HCT116 (cell line): ENCODE data around the gene SGMS2. TPM values are rescaled to one million over a fixed set of nuclear protein-coding genes. Genes with fewer than 3 reads are reported as not detected.

Experiments
- ATAC-seq: fragments of 200-7000 bp; cut with Tn5 transposase; 2 replicates; pipeline ENCODE4 v1.9.1; 2020; ENCODE audit warnings: mild to moderate bottlenecking, moderate library complexity
- BruUV-seq: library from RNA; stranded (reverse); fragments of 400-500 nt; replicated peaks from 2 replicates; lab custom pipeline; 2021; lab: Mats Ljungman, UMichigan
- CTCF ChIA-PET: fragments of 300-600 bp; sonication (Branson Sonifier 250); formaldehyde crosslinking; loops from one replicate; lab custom pipeline; 2021; ENCODE audit warnings: antibody characterized with exemption; lab: Charles Lee
- POLR2A ChIA-PET: fragments of 300-600, 350-600 bp; sonication (Branson Sonifier 250); formaldehyde crosslinking; loops from one replicate; lab custom pipeline; 2021; ENCODE audit warnings: antibody characterized with exemption; lab: Charles Lee
- RAD21 ChIA-PET, 2 experiments: fragments of 300-600 bp; sonication (Branson Sonifier 250); formaldehyde crosslinking; loops; one replicate each; lab custom pipeline; 2023; ENCODE audit warnings: low total read pairs in 2 of 2; ENCODE audit not compliant: uncharacterized antibody in 2 of 2, unreplicated experiment in 2 of 2, low non-redundant PET in 1 of 2; lab: Charles Lee
- DNase-seq: peaks from one replicate; pipeline ENCODE4 v3.0.0-alpha.2; 2010; ENCODE audit warnings: low read depth, low spot score
- H2AFZ ChIP-seq: fragments of 200-600 bp; shearing (Covaris generic), sonication (generic); 2 replicates; pipeline ENCODE4 v1.6.1; 2017; ENCODE audit warnings: low read depth, mixed run types, mixed read lengths, antibody characterized with exemption, low read length; ENCODE audit not compliant: poor library complexity, severe bottlenecking
- H3K27ac ChIP-seq: 2 replicates; pipeline ENCODE4 v1.5.1; 2012; ENCODE audit warnings: low read depth, low read length
- H3K27me3 ChIP-seq: fragments of 200-600 bp; sonication (generic); 2 replicates; pipeline ENCODE4 v1.6.1; 2016; ENCODE audit warnings: mixed run types, low read length, mixed read lengths; ENCODE audit not compliant: insufficient read depth
- H3K36me3 ChIP-seq, 2 experiments: fragments of 200-500 bp in 1 of 2; fragments of 200-600 bp in 1 of 2; sonication (Bioruptor generic) in 1 of 2; sonication (generic) in 1 of 2; 2 replicates each; pipeline versions ENCODE4 v1.5.1 to v1.6.1; 2014 to 2016; ENCODE audit warnings: low read length in 2 of 2, inconsistent platforms in 1 of 2, mixed read lengths in 1 of 2, mixed run types in 1 of 2; ENCODE audit not compliant: insufficient read depth in 2 of 2, control insufficient read depth in 1 of 2
- H3K4me1 ChIP-seq, 2 experiments: fragments of 200-600 bp in 1 of 2; sonication (generic) in 1 of 2; 2 replicates each; pipeline versions ENCODE4 v1.5.1 to v1.6.1; 2012 to 2017; ENCODE audit warnings: low read length in 2 of 2, inconsistent platforms in 1 of 2, mild to moderate bottlenecking in 1 of 2, mixed read lengths in 1 of 2, mixed run types in 1 of 2, moderate library complexity in 1 of 2; ENCODE audit not compliant: insufficient read depth in 2 of 2, control insufficient read depth in 1 of 2
- H3K4me2 ChIP-seq: fragments of 200-600 bp; sonication (generic); 2 replicates; pipeline ENCODE4 v1.6.1; 2017; ENCODE audit warnings: mixed run types, low read length, mixed read lengths
- H3K4me3 ChIP-seq, 2 experiments: fragments of 200-600 bp in 1 of 2; sonication (generic) in 1 of 2; replicated peaks in 1 of 2; 2 replicates each; pipeline ENCODE4 v1.5.1; 2011 to 2016; ENCODE audit warnings: low read length in 2 of 2, control low read depth in 1 of 2, low read depth in 1 of 2, mild to moderate bottlenecking in 1 of 2, mixed read lengths in 1 of 2, mixed run types in 1 of 2
- H3K79me2 ChIP-seq: fragments of 200-600 bp; sonication (generic); 2 replicates; pipeline ENCODE4 v1.6.1; 2017; ENCODE audit warnings: mild to moderate bottlenecking, mixed run types, low read length, moderate library complexity, mixed read lengths; ENCODE audit not compliant: insufficient read depth
- H3K9ac ChIP-seq: fragments of 200-600 bp; sonication (generic); 2 replicates; pipeline ENCODE4 v1.6.1; 2016; ENCODE audit warnings: low read length, mixed read lengths
- H3K9me2 ChIP-seq: fragments of 200-600 bp; sonication (generic), shearing (Covaris generic); 2 replicates; pipeline ENCODE4 v1.6.1; 2017; ENCODE audit warnings: mixed run types, mild to moderate bottlenecking, moderate library complexity; ENCODE audit not compliant: insufficient read depth
- H3K9me3 ChIP-seq, 2 experiments: fragments of 200-500 bp in 1 of 2; fragments of 200-600 bp in 1 of 2; sonication (Bioruptor generic) in 1 of 2; sonication (generic) in 1 of 2; 2 replicates each; pipeline ENCODE4 v1.6.1; 2014 to 2017; ENCODE audit warnings: low read length in 2 of 2, mixed read lengths in 2 of 2, inconsistent platforms in 1 of 2, low read depth in 1 of 2, mild to moderate bottlenecking in 1 of 2, mixed run types in 1 of 2, moderate library complexity in 1 of 2; ENCODE audit not compliant: control insufficient read depth in 1 of 2, insufficient read depth in 1 of 2
- H4K20me1 ChIP-seq: fragments of 200-600 bp; sonication (generic), shearing (Covaris generic); 2 replicates; pipeline ENCODE4 v1.6.1; 2017; ENCODE audit warnings: mixed run types, mild to moderate bottlenecking, moderate library complexity; ENCODE audit not compliant: insufficient read depth
- CBX3 ChIP-seq: IDR thresholded peaks from 2 replicates; pipeline ENCODE4 v1.6.1; 2012; ENCODE audit warnings: low read depth
- CEBPB ChIP-seq: IDR thresholded peaks from 2 replicates; pipeline ENCODE4 v1.6.1; 2012; ENCODE audit warnings: low read depth
- EGR1 ChIP-seq: IDR thresholded peaks from 2 replicates; pipeline ENCODE4 v1.6.1; 2012; ENCODE audit warnings: low read depth
- ELF1 ChIP-seq: IDR thresholded peaks from 2 replicates; pipeline ENCODE4 v1.6.1; 2012; ENCODE audit warnings: low read depth, borderline replicate concordance
- EZH2 ChIP-seq: fragments of 200-600 bp; sonication (generic); IDR thresholded peaks from 2 replicates; pipeline ENCODE4 v1.6.1; 2017; ENCODE audit warnings: antibody characterized with exemption, mixed run types
- EZH2phosphoT487 ChIP-seq: fragments of 200-600 bp; IDR thresholded peaks from 2 replicates; pipeline ENCODE4 v1.6.1; 2018; ENCODE audit warnings: antibody characterized with exemption, borderline replicate concordance
- FOSL1 ChIP-seq: IDR thresholded peaks from 2 replicates; pipeline ENCODE4 v1.6.1; 2012; ENCODE audit warnings: low read depth
- JUND ChIP-seq: IDR thresholded peaks from 2 replicates; pipeline ENCODE4 v1.6.1; 2012
- POLR2A ChIP-seq: IDR thresholded peaks from 2 replicates; pipeline ENCODE4 v1.7.0; 2011; ENCODE audit warnings: borderline replicate concordance; ENCODE audit not compliant: insufficient read depth, insufficient read length; ENCODE audit errors: extremely low read depth
- POLR2AphosphoS5 ChIP-seq: IDR thresholded peaks from 2 replicates; pipeline ENCODE4 v1.6.1; 2011; ENCODE audit warnings: mild to moderate bottlenecking, low read depth, low read length, moderate library complexity
- REST ChIP-seq: IDR thresholded peaks from 2 replicates; pipeline ENCODE4 v1.6.1; 2012; ENCODE audit warnings: low read depth
- SIN3A ChIP-seq: IDR thresholded peaks from 2 replicates; pipeline ENCODE4 v1.6.1; 2012; ENCODE audit warnings: low read depth
- SP1 ChIP-seq: IDR thresholded peaks from 2 replicates; pipeline ENCODE4 v1.6.1; 2012; ENCODE audit warnings: low read depth
- YY1 ChIP-seq: IDR thresholded peaks from 2 replicates; pipeline ENCODE4 v1.6.1; 2011; ENCODE audit warnings: low read length, low read depth, moderate library complexity, mild to moderate bottlenecking; ENCODE audit not compliant: insufficient replicate concordance; ENCODE audit errors: extremely low read depth
- ZFX ChIP-seq: fragments of 450-650 bp; IDR thresholded peaks from 2 replicates; pipeline ENCODE4 v1.6.1; 2017
- intact Hi-C: fragments of 100-400 bp; cut with micrococcal nuclease; formaldehyde crosslinking; loops from 2 replicates; pipeline ENCODE4 v1.10.0; 2022
- total RNA-seq: library from RNA; stranded (reverse); gene quantifications from one replicate; pipeline ENCODE4 v1.2.1, GENCODE V29; 2021; ENCODE audit not compliant: unreplicated experiment
- TF ChIP-seq, protein P1 (sequence below), 3 experiments: fragments of 200-600 bp in 1 of 3; sonication (generic) in 1 of 3; IDR thresholded peaks in 2 of 3; conservative IDR thresholded peaks in 1 of 3; 2 replicates each; pipeline ENCODE4 v1.5.1; 2012 to 2017; ENCODE audit warnings: low read depth in 2 of 3, low read length in 2 of 3, antibody characterized with exemption in 1 of 3, borderline replicate concordance in 1 of 3, control low read depth in 1 of 3, mild to moderate bottlenecking in 1 of 3, mixed read lengths in 1 of 3, mixed run types in 1 of 3, moderate library complexity in 1 of 3; ENCODE audit not compliant: insufficient read depth in 1 of 3
- TF ChIP-seq, protein P2 (sequence below): IDR thresholded peaks from 2 replicates; pipeline ENCODE4 v1.6.1; 2012
- TF ChIP-seq, protein P3 (sequence below): IDR thresholded peaks from 2 replicates; pipeline ENCODE4 v1.6.1; 2011; ENCODE audit warnings: mild to moderate bottlenecking, low read length, moderate library complexity; ENCODE audit not compliant: insufficient replicate concordance; ENCODE audit errors: extremely low read depth

The SGMS2 gene
- total RNA-seq, 1 experiment from 2014 or later, result 36.6 TPM

- Histone ChIP-seq H3K36me3 (no peaks in the 10 kb centered on the region; a peak in 1 of 4 replicates), H4K20me1 (no peaks in the 10 kb centered on the region), H3K9me2 (no peaks in the 10 kb centered on the region), H2AFZ (no peak overlapping the region), H3K4me3 (no peak overlapping the region), H3K4me2 (no peak overlapping the region), H3K9ac (no peak overlapping the region), H3K79me2 (no peaks in the 10 kb centered on the region), H3K27me3 (no peaks in the 10 kb centered on the region), H3K4me1 (no peaks in the 10 kb centered on the region), H3K9me3 (no peaks in the 10 kb centered on the region), H3K27ac (no peak overlapping the region)
- ATAC-seq, result no peak
- TF ChIP-seq ELF1, result no peak
- TF ChIP-seq, protein P1, sequence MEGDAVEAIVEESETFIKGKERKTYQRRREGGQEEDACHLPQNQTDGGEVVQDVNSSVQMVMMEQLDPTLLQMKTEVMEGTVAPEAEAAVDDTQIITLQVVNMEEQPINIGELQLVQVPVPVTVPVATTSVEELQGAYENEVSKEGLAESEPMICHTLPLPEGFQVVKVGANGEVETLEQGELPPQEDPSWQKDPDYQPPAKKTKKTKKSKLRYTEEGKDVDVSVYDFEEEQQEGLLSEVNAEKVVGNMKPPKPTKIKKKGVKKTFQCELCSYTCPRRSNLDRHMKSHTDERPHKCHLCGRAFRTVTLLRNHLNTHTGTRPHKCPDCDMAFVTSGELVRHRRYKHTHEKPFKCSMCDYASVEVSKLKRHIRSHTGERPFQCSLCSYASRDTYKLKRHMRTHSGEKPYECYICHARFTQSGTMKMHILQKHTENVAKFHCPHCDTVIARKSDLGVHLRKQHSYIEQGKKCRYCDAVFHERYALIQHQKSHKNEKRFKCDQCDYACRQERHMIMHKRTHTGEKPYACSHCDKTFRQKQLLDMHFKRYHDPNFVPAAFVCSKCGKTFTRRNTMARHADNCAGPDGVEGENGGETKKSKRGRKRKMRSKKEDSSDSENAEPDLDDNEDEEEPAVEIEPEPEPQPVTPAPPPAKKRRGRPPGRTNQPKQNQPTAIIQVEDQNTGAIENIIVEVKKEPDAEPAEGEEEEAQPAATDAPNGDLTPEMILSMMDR (IDR thresholded peaks at IDR 0.05 in 2 of 3, conservative IDR thresholded peaks at IDR 0.05 in 1 of 3; ENCODE audit: borderline replicate concordance in 1 of 3, insufficient read depth in 1 of 3, low read depth in 2 of 3, low read length in 2 of 3), result no peak
- TF ChIP-seq, protein P2, sequence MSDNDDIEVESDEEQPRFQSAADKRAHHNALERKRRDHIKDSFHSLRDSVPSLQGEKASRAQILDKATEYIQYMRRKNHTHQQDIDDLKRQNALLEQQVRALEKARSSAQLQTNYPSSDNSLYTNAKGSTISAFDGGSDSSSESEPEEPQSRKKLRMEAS, result no peak
- TF ChIP-seq JUND, result no peak
- no peak for TF ChIP-seq EZH2
- TF ChIP-seq EZH2phosphoT487, result no peak
- no peak for TF ChIP-seq YY1
- no peak for TF ChIP-seq CEBPB
- no peak for TF ChIP-seq FOSL1
- no peak for TF ChIP-seq REST
- TF ChIP-seq SIN3A, result no peak
- no peak for TF ChIP-seq CBX3
- no peak for TF ChIP-seq SP1
- no peak for TF ChIP-seq POLR2A
- TF ChIP-seq ZFX, result no peak
- no peak for TF ChIP-seq EGR1
- TF ChIP-seq POLR2AphosphoS5, result no peak
- TF ChIP-seq, protein P3, sequence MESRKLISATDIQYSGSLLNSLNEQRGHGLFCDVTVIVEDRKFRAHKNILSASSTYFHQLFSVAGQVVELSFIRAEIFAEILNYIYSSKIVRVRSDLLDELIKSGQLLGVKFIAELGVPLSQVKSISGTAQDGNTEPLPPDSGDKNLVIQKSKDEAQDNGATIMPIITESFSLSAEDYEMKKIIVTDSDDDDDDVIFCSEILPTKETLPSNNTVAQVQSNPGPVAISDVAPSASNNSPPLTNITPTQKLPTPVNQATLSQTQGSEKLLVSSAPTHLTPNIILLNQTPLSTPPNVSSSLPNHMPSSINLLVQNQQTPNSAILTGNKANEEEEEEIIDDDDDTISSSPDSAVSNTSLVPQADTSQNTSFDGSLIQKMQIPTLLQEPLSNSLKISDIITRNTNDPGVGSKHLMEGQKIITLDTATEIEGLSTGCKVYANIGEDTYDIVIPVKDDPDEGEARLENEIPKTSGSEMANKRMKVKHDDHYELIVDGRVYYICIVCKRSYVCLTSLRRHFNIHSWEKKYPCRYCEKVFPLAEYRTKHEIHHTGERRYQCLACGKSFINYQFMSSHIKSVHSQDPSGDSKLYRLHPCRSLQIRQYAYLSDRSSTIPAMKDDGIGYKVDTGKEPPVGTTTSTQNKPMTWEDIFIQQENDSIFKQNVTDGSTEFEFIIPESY, result no peak
- intact Hi-C loops, result no loop called here
- BruUV-seq, result no TSS peak
- no peak for DNase-seq
- POLR2A ChIA-PET, result no interaction called here
- CTCF ChIA-PET, result no interaction called here
- RAD21 ChIA-PET, result no interaction called here
These were observed 83.6 kb downstream of the SGMS2 start for GRCh38 chr4:107908377-107908776.
